Panc1 (cell line): ENCODE data around the gene SLC25A34. TPM values are rescaled to one million over a fixed set of nuclear protein-coding genes. Genes with fewer than 3 reads are reported as not detected.

Experiments
- ATAC-seq: fragments of 200-7000 bp; cut with Tn5 transposase; 2 replicates; pipeline ENCODE4 v1.9.1; 2020; ENCODE audit warnings: mild to moderate bottlenecking, moderate library complexity
- BruUV-seq: library from RNA; stranded (reverse); fragments of 400-500 nt; replicated peaks from 2 replicates; lab custom pipeline; 2021; lab: Mats Ljungman, UMichigan
- CTCF ChIA-PET: fragments of 300-600 bp; sonication (Branson Sonifier 250); formaldehyde crosslinking; loops from one replicate; lab custom pipeline; 2022; ENCODE audit warnings: antibody characterized with exemption; lab: Charles Lee
- POLR2A ChIA-PET: fragments of 300-600 bp; sonication (Branson Sonifier 250); formaldehyde crosslinking; loops from one replicate; lab custom pipeline; 2022; ENCODE audit warnings: antibody characterized with exemption; lab: Charles Lee
- DNase-seq: peaks from one replicate; pipeline ENCODE4 v3.0.0-alpha.2; 2010; ENCODE audit warnings: low read depth, low spot score
- H3K27ac ChIP-seq: 2 replicates; pipeline ENCODE4 v1.5.1; 2011; ENCODE audit warnings: mild to moderate bottlenecking, low read length, inconsistent platforms
- H3K27me3 ChIP-seq: fragments of 200-500 bp; sonication (Bioruptor generic); 2 replicates; pipeline ENCODE4 v1.6.0; 2014; ENCODE audit warnings: low read length, inconsistent platforms; ENCODE audit not compliant: control insufficient read depth, insufficient read depth
- H3K36me3 ChIP-seq: fragments of 200-500 bp; sonication (Bioruptor generic); 2 replicates; pipeline ENCODE4 v1.5.1; 2014; ENCODE audit warnings: inconsistent platforms, mild to moderate bottlenecking, low read length, moderate library complexity; ENCODE audit not compliant: control insufficient read depth, insufficient read depth
- H3K4me1 ChIP-seq: 2 replicates; pipeline ENCODE4 v1.5.1; 2011; ENCODE audit warnings: inconsistent platforms, mild to moderate bottlenecking, low read length, moderate library complexity; ENCODE audit not compliant: control insufficient read depth, insufficient read depth
- H3K4me3 ChIP-seq, 2 experiments: 2 replicates each; pipeline ENCODE4 v1.5.1; 2011 to 2012; ENCODE audit warnings: low read depth in 2 of 2, low read length in 2 of 2, mild to moderate bottlenecking in 2 of 2, inconsistent platforms in 1 of 2, moderate library complexity in 1 of 2
- H3K9me3 ChIP-seq: fragments of 200-500 bp; sonication (Bioruptor generic); 2 replicates; pipeline ENCODE4 v1.5.1; 2014; ENCODE audit warnings: low read depth, mild to moderate bottlenecking, inconsistent platforms, low read length, moderate library complexity; ENCODE audit not compliant: control insufficient read depth, insufficient read depth
- CTCF ChIP-seq: fragments of 450-650 bp; IDR thresholded peaks from 2 replicates; pipeline ENCODE4 v1.5.1; 2017; ENCODE audit warnings: mild to moderate bottlenecking
- POLR2AphosphoS5 ChIP-seq: IDR thresholded peaks from 2 replicates; pipeline ENCODE4 v1.6.1; 2012; ENCODE audit warnings: mild to moderate bottlenecking, low read depth, low read length, moderate library complexity
- REST ChIP-seq, 2 experiments: IDR thresholded peaks; 2 replicates each; pipeline ENCODE4 v1.6.1; 2011 to 2012; ENCODE audit warnings: low read depth in 2 of 2, control low read depth in 1 of 2, low read length in 1 of 2, mild to moderate bottlenecking in 1 of 2, moderate library complexity in 1 of 2; ENCODE audit not compliant: insufficient read depth in 1 of 2
- SIN3A ChIP-seq: IDR thresholded peaks from 2 replicates; pipeline ENCODE4 v1.6.1; 2012; ENCODE audit warnings: low read depth, mild to moderate bottlenecking, low read length, moderate library complexity, borderline replicate concordance; ENCODE audit not compliant: insufficient read depth
- TCF7L2 ChIP-seq: IDR thresholded peaks from 2 replicates; pipeline ENCODE4 v1.6.1; 2011; ENCODE audit warnings: mild to moderate bottlenecking, low read depth, low read length, inconsistent platforms
- in situ Hi-C: cut with HindIII; loops from 2 replicates; pipeline ENCODE4 v1.10.0; 2016; ENCODE audit warnings: low sequenced_read_pairs, low pct_unique_long_range_greater_than_20kb
- intact Hi-C: fragments of 100-400 bp; cut with micrococcal nuclease; formaldehyde crosslinking; loops from one replicate; pipeline ENCODE4 v1.10.0; 2022; ENCODE audit not compliant: unreplicated experiment
- total RNA-seq: library from RNA; stranded (reverse); gene quantifications from one replicate; pipeline ENCODE4 v1.2.1, GENCODE V29; 2021; ENCODE audit not compliant: unreplicated experiment

The SLC25A34 gene
- total RNA-seq, 1 experiment from 2014 or later = 0.64 TPM

- no peak for ATAC-seq
- in situ Hi-C loops = no loop called here
Observed at GRCh38 chr1:15731735-15732685, 4.0 kb upstream of the SLC25A34 start.

GRCh38 chr1:15732686-15733081 lies 3.4 kb upstream of the SLC25A34 start:
- in situ Hi-C loops = no loop called here
- ChIA-PET POLR2A (no interaction called here), CTCF (no interaction called here)
- Histone ChIP-seq H3K4me1 (no peaks in the 10 kb centered on the region; the same call in 1 of the 2 replicates), H3K27me3 (no peaks in the 10 kb centered on the region), H3K4me3 (no peak overlapping the region), H3K27ac (no peak overlapping the region), H3K36me3 (no peaks in the 10 kb centered on the region), H3K9me3 (no peaks in the 10 kb centered on the region)
- TF ChIP-seq POLR2AphosphoS5 (no peak), SIN3A (no peak), REST (IDR thresholded peaks at IDR 0.05; ENCODE audit: insufficient read depth in 1 of 2, low read depth in 2 of 2, low read length in 1 of 2) (no peak), CTCF (no peak), TCF7L2 (no peak)
- no TSS peak for BruUV-seq
- DNase-seq (no peak), ATAC-seq (no peak)
- intact Hi-C loops = no loop called here

More at GRCh38 chr1:15731735-15732685, 4.0 kb upstream of the SLC25A34 start:
- Histone ChIP-seq H3K27me3 (no peaks in the 10 kb centered on the region), H3K36me3 (no peaks in the 10 kb centered on the region), H3K4me1 (no peaks in the 10 kb centered on the region; the same call in 1 of the 2 replicates), H3K27ac (no peak overlapping the region), H3K4me3 (no peak overlapping the region), H3K9me3 (no peaks in the 10 kb centered on the region)
- no peak for TF ChIP-seq CTCF
- intact Hi-C loops = no loop called here
- CTCF ChIA-PET = no interaction called here
- POLR2A ChIA-PET = no interaction called here
- no peak for DNase-seq
- BruUV-seq = no TSS peak
